Adrenal gland (tissue), 5 donors: ENCODE data around the gene KAZN.

Experiments used
- POLR2A ChIP-seq, 2 donors: fragments of 450-650 bp; IDR thresholded peaks; one replicate each; pipeline ENCODE4 v1.6.1; 2017; ENCODE audit warnings: antibody characterized with exemption in 2 of 2, mild to moderate bottlenecking in 2 of 2, moderate library complexity in 1 of 2
- TF ChIP-seq, protein P1 (sequence below), 6 experiments: fragments of 450-650 bp in 4 of 6; fragments of 200-600 bp in 2 of 6; sonication (generic) in 1 of 6; IDR thresholded peaks; 1 replicate in 5 of 6; 2 replicates in 1 of 6; pipeline versions ENCODE4 v1.5.1 to v1.8.0; 2016 to 2021; ENCODE audit warnings: antibody characterized with exemption in 6 of 6, mild to moderate bottlenecking in 2 of 6, moderate library complexity in 1 of 6
- donor health status: DM: no; HTN: no; CAD: no.

DNA sequence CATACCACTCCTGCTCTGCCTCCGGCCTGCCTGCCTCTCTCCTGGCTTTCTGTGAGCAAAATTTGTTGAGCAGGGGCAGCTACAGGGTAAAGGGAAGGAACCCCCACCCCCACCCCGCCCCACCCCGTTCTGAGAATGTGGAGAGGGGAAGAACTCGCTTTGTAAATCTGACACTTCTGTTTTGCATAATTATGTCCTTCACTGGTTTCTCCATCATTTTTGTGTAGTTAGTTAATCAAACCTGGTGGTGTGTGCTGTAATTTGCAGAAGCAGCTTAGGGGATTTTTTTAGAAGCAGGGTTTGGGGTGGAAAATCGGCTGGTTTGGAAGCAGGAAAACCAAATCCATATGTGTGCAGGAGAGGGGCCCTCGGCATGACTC lies 497.0 kb downstream of the KAZN start:
- TF ChIP-seq, protein P1, sequence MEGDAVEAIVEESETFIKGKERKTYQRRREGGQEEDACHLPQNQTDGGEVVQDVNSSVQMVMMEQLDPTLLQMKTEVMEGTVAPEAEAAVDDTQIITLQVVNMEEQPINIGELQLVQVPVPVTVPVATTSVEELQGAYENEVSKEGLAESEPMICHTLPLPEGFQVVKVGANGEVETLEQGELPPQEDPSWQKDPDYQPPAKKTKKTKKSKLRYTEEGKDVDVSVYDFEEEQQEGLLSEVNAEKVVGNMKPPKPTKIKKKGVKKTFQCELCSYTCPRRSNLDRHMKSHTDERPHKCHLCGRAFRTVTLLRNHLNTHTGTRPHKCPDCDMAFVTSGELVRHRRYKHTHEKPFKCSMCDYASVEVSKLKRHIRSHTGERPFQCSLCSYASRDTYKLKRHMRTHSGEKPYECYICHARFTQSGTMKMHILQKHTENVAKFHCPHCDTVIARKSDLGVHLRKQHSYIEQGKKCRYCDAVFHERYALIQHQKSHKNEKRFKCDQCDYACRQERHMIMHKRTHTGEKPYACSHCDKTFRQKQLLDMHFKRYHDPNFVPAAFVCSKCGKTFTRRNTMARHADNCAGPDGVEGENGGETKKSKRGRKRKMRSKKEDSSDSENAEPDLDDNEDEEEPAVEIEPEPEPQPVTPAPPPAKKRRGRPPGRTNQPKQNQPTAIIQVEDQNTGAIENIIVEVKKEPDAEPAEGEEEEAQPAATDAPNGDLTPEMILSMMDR (IDR thresholded peaks at IDR 0.05), result no peak
- TF ChIP-seq POLR2A (IDR thresholded peaks at IDR 0.05), result no peak
